Fibroblast of skin of abdomen (primary cell): ENCODE measurements around the gene HIGD1C.
"Not testable (repeated sequence)": the region's sequence is repeated elsewhere in the genome, so short reads cannot be mapped to it uniquely, and the experiment has no call there.

ENCODE experiments used
- DNase-seq: peaks from one replicate; pipeline ENCODE4 v3.0.0-alpha.2; 2013

HIGD1C gene

DNA sequence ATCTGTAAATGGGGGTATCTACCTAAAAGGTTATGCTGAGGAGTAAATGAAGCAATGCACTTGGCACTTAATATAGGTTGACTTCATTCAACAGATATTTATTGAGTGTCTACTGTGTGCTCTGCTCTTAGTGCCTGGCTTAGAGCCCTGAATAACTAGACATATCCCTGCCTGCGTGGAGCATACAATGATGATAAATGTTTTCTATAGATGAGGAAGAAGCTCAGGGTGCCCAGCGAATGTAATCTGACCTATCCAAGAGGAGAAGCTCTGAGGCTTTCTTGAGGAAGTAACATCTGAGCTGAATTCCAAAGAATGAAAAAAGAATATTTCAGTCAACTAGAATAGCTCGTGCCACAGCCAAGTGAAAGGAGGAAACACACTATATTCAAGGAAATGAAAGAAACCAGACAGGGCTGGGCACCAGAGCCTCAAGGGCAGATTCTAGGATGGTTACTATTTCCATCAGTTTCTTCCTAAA lies 17.9 kb upstream of the HIGD1C start:
- DNase-seq = no peak

GRCh38 chr12:50934981-50935807 lies 17.1 kb upstream of the HIGD1C start:
- DNase-seq = peak; percentile 17

DNA sequence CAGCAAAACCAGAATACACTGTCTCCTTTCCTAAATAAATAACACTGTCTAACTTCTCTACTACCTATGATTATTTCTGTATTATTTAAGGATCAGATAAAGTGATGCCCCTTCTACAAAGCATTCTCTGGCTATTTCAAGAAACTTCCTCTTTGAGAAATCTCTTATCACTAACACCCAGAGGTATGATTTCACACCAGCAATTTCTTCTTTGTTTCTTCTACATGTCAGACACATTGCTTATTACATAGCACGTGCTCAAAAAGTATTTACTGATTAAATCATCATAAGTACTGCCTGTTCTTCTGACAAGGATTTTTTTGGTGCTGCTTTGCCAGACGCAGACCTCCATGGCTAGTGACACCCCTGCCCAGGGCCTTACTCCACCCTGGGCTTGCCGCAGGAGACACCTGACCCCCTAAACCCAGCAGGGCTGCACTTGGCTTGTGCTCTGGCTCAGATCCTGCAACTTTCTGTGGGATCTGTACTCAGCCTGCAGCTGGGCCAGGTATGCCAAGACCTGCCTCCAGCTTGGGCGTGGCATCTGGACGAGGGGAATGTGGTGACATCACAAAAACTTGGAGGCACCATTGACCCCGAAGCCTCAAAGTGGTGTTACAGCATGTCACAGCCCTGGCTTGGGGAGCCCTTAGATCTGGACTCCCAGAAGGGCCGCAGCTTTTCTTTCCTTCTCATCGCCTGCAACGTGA lies 15.4 kb upstream of the HIGD1C start:
- no peak for DNase-seq

- no peak for DNase-seq
Observed at GRCh38 chr12:50937653-50938052, 14.7 kb upstream of the HIGD1C start.

DNA sequence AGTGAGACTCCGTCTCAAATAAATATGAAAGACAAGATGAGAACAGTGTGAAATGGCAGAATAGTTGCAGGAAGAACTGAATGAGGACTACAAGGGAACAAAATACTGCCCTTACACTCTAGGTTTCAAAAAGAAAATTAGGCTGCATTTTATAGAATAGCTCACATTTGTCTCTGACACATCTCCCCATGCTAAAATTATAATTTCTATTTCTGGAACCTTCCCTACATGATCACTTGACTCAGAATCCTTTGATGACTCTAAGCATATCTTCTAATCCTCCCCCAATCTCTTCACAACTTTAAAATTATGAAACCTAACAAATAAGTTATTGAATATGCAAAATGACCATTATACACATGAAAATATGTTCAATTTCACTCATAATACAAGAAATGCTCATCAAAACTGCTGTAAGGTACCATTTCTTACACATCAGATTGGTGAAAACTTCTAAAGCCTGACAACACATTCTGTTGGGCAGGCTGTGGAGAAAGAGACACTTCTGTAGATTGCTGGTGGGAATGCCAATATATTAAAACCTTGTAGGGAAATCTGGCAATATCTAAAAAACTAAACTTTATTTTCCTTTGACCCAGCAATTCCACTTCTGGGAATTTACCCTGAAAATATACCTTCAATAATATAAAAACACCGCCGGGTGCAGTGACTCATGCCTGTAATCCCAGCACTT lies 4.3 kb upstream of the HIGD1C start:
- DNase-seq = no peak

DNA sequence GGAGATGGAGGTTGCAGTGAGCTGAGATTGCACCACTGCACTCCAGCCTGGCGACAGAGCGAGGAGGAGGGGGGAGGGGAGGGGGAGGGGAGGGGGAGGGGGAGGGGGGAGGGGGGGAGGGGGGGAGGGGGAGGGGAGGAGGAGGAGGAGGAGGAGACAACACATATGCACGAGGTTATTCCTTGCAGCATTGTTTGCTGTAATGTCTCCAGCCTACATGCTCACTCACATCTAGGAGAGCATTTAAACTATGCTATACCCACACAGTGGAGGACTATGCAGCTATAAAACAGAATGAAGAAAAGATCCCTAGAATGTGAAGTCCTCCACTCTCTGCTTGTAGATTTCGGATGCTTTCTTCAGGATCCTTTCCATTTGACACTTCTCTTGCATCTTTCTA lies 3.5 kb upstream of the HIGD1C start:
- DNase-seq = no peak

DNA sequence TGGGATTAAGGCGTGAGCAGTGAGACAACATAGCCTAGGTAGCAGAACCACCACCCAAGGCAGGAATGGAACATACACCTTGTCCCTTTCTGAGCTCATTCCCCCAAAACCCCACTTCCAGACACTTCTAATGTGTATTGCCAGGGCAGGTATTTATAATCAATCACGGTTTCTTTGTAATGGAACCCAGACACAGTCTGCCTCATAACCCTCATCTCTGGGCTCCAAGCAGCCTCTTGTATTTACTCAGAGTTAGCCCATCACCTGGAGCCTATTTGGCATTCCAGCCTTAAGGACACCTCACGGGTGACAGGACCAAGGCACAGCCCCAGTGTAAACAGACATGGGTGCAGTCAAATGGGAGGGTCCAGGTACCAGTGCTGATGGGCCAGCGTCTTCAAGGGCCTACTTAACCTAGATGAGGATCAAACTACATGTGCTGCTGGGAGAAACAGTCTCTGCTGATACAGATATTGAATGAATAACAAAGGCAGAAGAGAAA lies 2.5 kb upstream of the HIGD1C start:
- no peak for DNase-seq

DNA sequence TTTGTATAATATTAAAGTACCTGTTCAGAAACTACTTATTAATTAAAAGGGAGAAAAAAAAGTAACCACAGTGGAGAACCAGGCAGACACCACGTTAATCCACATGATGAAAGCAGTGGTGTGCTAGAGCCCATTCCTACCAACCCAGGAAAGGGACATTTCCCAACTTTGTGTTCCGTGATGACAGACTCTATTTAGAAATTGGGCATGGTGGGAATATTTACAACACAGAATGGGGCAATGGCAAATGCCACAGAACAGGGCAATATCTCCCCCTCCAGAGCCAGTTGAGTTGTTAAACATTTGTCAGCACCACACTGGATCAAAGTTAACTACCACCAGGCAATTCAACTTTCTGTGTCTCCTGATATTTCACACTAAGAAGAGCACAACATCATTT lies 1.2 kb upstream of the HIGD1C start:
- DNase-seq = no peak

GRCh38 chr12:50953047-50953446 lies 703 bp downstream of the HIGD1C start:
- DNase-seq = no peak

DNA sequence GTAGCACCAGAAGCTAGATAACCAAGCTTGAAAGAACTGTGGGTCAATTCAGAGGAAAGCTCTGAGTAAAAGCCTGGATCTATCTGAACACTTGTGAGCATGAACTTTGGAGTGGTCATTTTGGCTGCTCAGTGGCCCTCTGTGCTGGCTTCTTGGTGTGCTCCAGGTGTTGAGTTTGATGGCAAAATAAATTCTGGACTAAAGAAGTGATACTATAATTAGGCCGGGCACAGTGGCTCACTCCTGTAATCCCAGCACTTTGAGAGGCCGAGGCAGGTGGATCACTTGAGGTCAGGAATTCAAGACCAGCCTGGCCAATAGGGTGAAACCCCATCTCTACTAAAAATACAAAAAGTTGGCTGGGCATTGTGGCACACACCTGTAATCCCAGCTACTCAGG lies 2.4 kb downstream of the HIGD1C start:
- not testable (repeated sequence) for DNase-seq

DNA sequence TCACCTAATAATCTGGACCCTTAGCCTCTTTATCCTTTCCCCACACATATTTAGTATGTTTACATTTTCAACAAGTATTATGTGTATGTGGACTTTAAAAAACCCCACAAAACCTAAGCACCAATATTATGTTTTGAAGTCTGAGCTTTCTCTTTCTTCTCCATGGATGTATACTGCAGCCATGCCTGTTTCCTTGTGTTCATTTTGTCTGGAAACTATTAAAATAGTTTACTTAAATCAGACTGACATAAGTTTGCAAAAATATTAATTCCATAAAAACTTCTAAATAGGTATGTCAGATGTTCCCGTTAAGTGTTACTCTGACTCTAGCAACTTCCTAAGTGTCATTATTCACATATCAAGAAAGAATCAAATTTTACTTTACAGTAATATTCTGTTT lies 2.9 kb downstream of the HIGD1C start:
- no peak for DNase-seq

- DNase-seq = no peak
Observed at GRCh38 chr12:50955697-50956096, 3.4 kb downstream of the HIGD1C start.

DNA sequence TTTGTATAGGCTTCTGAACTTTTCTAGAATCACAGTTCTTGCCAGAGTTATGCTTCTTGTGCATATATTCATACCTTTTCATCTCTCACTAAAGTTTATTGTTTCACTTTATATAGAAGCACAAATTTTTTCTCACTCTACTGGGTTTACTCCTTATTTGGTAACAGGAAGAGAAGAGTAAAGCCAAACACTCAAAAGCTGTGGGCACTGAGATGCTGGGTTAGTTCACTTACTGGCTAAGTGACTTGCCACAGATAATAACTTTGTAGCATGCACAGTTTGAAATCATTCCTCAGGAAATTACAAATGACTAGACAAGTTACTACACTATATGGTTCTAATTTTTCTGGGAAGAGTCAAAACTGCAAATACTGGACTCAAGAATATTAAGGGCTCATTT lies 7.8 kb downstream of the HIGD1C start:
- DNase-seq = no peak

DNA sequence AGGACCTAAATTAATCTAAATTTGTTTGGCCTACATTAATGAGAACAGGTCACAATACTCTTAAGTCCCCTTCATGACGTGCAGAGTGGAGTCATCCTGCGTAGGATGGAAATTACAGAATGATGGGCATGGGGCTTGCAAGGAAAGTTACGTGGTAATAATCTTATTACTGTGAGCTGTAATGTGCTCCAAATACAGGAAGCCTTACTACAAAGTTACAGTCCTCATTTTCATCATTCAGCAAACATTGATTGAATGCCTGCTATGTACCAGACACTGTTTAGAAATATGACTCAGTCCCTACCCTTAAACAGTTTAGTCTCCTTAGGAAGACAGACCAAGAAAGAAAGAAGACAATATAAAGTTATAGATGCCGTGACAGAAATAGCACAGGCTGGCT lies 9.4 kb downstream of the HIGD1C start:
- peak; percentile 19 for DNase-seq

- DNase-seq = no peak
Observed at GRCh38 chr12:50964432-50964831, 12.1 kb downstream of the HIGD1C start.

DNA sequence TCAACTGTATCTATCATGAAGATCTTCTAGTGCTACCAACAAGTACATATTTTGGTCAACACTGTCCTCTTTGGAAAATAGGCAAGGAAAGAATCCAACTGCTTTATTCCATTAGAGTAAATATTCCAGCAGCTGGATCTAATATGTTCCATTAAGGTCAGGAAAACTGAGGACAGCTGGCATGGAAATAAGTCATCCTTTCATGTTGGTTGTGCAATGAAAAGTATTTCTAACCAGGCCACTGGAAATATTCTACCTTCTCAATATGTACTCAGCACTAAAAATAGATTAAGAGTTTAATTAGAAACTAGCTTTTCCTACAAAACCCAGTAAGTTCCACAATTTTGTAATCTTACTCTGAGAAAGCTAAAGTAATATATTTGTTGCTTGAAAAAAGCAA lies 19.6 kb downstream of the HIGD1C start:
- peak; percentile 32 for DNase-seq

DNA sequence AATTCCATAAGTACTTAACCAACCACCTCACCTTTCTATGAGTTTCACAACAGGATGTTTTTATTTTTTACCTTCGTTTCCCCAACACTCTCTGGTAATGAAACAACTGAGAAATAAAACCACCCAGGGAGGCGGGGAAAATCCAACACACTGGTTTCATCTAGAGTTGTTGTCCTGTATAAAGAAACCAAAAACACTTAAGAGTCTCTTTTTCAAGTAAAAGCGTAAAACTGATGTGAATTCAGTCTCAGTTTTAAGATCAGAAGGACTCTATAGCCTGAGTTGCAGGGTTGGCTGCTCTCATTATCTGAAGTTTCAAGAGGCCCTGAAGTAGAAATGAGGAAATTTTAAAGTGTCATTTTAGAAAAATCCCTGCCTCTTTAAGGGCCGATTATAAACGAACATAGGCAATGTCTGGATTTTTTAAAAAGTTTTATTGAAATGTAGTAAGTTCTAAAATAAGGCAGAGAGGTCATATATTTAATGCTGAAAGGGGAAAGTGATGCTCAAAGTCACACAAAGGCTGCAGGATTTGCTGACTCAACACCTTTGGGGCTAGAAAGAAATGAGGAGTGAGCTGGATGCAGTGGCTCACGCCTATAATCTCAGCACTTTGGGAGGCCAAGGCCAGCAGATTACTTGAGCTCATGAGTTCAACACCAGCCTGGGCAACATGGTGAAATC lies 27.2 kb downstream of the HIGD1C start:
- no peak for DNase-seq

DNA sequence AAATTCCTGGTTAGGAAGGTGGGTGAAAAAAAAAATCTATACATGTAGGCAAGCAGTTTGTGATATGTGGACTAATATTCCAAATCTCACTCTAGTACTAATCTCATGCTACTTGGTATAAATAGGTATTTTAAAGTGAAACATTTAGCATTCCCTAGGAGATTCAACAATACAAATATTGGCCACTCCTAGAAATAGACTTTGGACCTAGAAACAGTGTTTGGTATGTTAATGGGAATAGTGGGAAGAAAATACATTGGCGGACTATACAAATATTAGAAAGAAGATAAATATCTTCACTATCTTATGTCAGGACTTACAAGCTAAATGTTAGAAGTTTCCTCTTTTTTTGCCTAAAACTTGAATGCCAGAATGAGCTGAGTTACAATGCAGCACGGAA lies 28.2 kb downstream of the HIGD1C start:
- DNase-seq = no peak

GRCh38 chr12:50981319-50982239 lies 29.2 kb downstream of the HIGD1C start:
- DNase-seq = no peak

DNA sequence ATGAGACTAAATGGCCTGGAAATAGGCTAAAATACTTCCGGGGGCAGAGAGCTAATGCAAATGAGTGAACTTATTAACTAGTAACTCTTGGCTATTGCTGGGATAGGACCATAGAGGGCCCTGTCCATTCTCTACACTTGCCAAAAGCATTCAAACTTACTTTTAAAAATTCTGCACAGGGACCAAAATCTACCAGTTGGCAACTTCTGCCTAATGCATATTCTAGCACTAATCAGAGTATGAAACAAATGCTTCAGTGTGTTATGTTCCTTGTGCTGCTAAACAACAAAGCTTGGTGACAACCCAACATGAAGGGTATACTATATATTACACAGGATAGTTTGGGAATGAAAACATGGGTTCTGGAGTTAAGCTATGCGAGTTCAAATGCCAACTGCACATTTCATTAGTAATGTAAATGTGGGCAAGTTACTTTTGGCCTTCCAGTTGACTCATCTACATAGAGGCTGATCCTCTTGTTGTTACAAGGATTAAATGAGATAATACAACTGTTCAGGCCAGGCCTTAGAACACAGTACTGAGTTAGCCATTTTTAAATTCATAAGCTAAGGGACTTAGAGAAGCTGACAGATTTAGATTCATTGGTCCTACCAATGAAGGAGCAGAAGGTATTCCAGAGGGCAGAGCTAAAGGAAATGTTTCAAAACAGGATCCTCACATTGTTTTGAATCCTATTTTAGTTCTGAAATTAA lies 32.4 kb downstream of the HIGD1C start:
- peak; percentile 30 for DNase-seq

DNA sequence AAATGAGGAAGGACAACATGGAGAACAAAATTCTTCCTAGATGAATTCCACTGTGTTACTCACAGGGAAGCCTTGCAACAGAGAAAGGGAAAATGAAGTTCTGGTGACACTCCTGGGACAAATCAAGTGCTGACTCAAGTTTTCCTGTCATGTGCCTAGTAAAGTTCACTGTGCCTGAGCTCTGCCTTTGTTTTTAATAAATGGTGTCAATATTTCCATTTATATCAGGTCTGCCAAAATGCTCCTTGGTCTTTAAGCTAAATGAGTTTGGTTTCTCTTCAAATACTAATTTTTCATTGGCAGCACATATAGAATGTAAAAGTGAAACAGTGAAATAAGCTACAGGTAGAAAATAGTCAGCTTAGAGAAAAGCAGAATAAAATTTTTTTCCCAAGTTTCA lies 33.0 kb downstream of the HIGD1C start:
- peak; percentile 65 for DNase-seq
